OCI-LY7 (cell line): ENCODE data around the gene CHCHD6. TPM values are rescaled to one million over a fixed set of nuclear protein-coding genes. Genes with fewer than 3 reads are reported as not detected.
A peak's percentile ranks its signal among the peaks of the same experiment; 100 is the strongest.

Source experiments
- BruUV-seq: library from RNA; stranded (reverse); fragments of 400-500 nt; replicated peaks from 2 replicates; lab custom pipeline; 2021; lab: Mats Ljungman, UMichigan
- CTCF ChIA-PET: fragments of 300-600 bp; sonication (Branson Sonifier 250); formaldehyde crosslinking; loops from one replicate; lab custom pipeline; 2022; ENCODE audit warnings: antibody characterized with exemption; ENCODE audit not compliant: unreplicated experiment; lab: Charles Lee
- POLR2A ChIA-PET: fragments of 300-600 bp; sonication (Branson Sonifier 250); formaldehyde crosslinking; loops from one replicate; lab custom pipeline; 2022; ENCODE audit warnings: antibody characterized with exemption; lab: Charles Lee
- DNase-seq: peaks from one replicate; pipeline ENCODE4 v3.0.0-alpha.2; 2015; ENCODE audit warnings: low spot score
- H2AFZ ChIP-seq: fragments of 200-600 bp; sonication (generic), shearing (Covaris generic); 2 replicates; pipeline ENCODE4 v1.6.1; 2014; ENCODE audit warnings: mild to moderate bottlenecking, antibody characterized with exemption, low read length, moderate library complexity
- H3K27ac ChIP-seq: fragments of 200-600 bp; sonication (generic); 2 replicates; pipeline ENCODE4 v1.5.1; 2014; ENCODE audit warnings: mixed run types, low read depth, mild to moderate bottlenecking, moderate library complexity, low read length, inconsistent platforms; ENCODE audit not compliant: poor library complexity, severe bottlenecking
- H3K36me3 ChIP-seq: fragments of 200-600 bp; sonication (generic); 2 replicates; pipeline ENCODE4 v1.6.1; 2014; ENCODE audit warnings: mild to moderate bottlenecking, antibody characterized with exemption, low read length, moderate library complexity, mixed read lengths; ENCODE audit not compliant: insufficient read depth
- H3K4me1 ChIP-seq: fragments of 200-600 bp; sonication (generic); 2 replicates; pipeline ENCODE4 v1.5.1; 2014; ENCODE audit warnings: mild to moderate bottlenecking, low read length; ENCODE audit not compliant: insufficient read depth, poor library complexity, severe bottlenecking
- H3K4me2 ChIP-seq: fragments of 200-600 bp; sonication (generic); 2 replicates; pipeline ENCODE4 v1.6.1; 2014; ENCODE audit warnings: mild to moderate bottlenecking, low read length
- H3K4me3 ChIP-seq: fragments of 200-600 bp; sonication (generic); 2 replicates; pipeline ENCODE4 v1.5.1; 2014; ENCODE audit warnings: mild to moderate bottlenecking, low read depth, low read length; ENCODE audit not compliant: poor library complexity, severe bottlenecking
- H3K79me2 ChIP-seq: fragments of 200-600 bp; sonication (generic); 2 replicates; pipeline ENCODE4 v1.6.1; 2016; ENCODE audit warnings: low read depth, mild to moderate bottlenecking, low read length, moderate library complexity, mixed read lengths; ENCODE audit not compliant: insufficient read depth
- H3K9me2 ChIP-seq: fragments of 200-600 bp; sonication (generic); 2 replicates; pipeline ENCODE4 v1.6.1; 2016; ENCODE audit warnings: mild to moderate bottlenecking, low read length, mixed read lengths; ENCODE audit not compliant: insufficient read depth
- H3K9me3 ChIP-seq: fragments of 200-600 bp; sonication (generic); 2 replicates; pipeline ENCODE4 v1.6.1; 2014; ENCODE audit warnings: mild to moderate bottlenecking, mixed run types, low read length, mixed read lengths
- H4K20me1 ChIP-seq: fragments of 200-600 bp; sonication (generic); 2 replicates; pipeline ENCODE4 v1.6.1; 2014; ENCODE audit warnings: mild to moderate bottlenecking, antibody characterized with exemption, low read length, moderate library complexity, mixed read lengths; ENCODE audit not compliant: insufficient read depth
- CTCF ChIP-seq: fragments of 200-600 bp; sonication (generic); conservative IDR thresholded peaks from 2 replicates; pipeline ENCODE4 v1.5.1; 2014; ENCODE audit warnings: mild to moderate bottlenecking, antibody characterized with exemption, low read length, moderate library complexity, mixed read lengths
- EZH2phosphoT487 ChIP-seq: fragments of 200-600 bp; sonication (generic); IDR thresholded peaks from 2 replicates; pipeline ENCODE4 v1.6.1; 2018; ENCODE audit warnings: low read depth, borderline replicate concordance, mild to moderate bottlenecking, mixed run types, antibody characterized with exemption, low read length, moderate library complexity, mixed read lengths
- intact Hi-C: fragments of 100-400 bp; cut with micrococcal nuclease; formaldehyde crosslinking; loops from one replicate; pipeline ENCODE4 v1.10.0; 2022; ENCODE audit not compliant: unreplicated experiment
- total RNA-seq, 2 experiments: library from RNA; depleted of rRNA in 1 of 2; stranded (reverse); fragments of >200 nt in 1 of 2; shearing (Covaris generic) in 1 of 2; gene quantifications; 2 replicates each; pipeline ENCODE4 v1.2.3, GENCODE V29; 2014 to 2022

The CHCHD6 gene
- total RNA-seq, 2 experiments from 2014 or later, result 14.7 to 21.2 TPM

GRCh38 chr3:126658584-126658983 is 45.5 kb upstream of the CHCHD6 start:
- no peaks in the 10 kb centered on the region for H3K36me3 ChIP-seq
- no peaks in the 10 kb centered on the region for H4K20me1 ChIP-seq
- intact Hi-C loops, result no loop called here
- ChIA-PET CTCF (no interaction called here), POLR2A (no interaction called here)
- no peaks in the 10 kb centered on the region for H3K79me2 ChIP-seq
- no peak overlapping the region for H3K4me3 ChIP-seq
- H3K4me2 ChIP-seq, result no peak overlapping the region
- DNase-seq, result no peak
- H2AFZ ChIP-seq, result no peak overlapping the region
- BruUV-seq, result no TSS peak
- no peaks in the 10 kb centered on the region for H3K9me2 ChIP-seq
- no peak for TF ChIP-seq CTCF
- TF ChIP-seq EZH2phosphoT487, result no peak
- no peak overlapping the region for H3K27ac ChIP-seq
- no peaks in the 10 kb centered on the region for H3K4me1 ChIP-seq
- no peaks in the 10 kb centered on the region for H3K9me3 ChIP-seq

GRCh38 chr3:126659915-126660886 is 43.8 kb upstream of the CHCHD6 start:
- DNase-seq, result no peak
- TF ChIP-seq EZH2phosphoT487 (no peak), CTCF (0 out of 2 replicates have a peak, but pooled peaks have one; percentile 16)
- Histone ChIP-seq H3K9me2 (no peaks in the 10 kb centered on the region), H3K27ac (no peak overlapping the region), H2AFZ (no peak overlapping the region), H3K4me2 (no peak overlapping the region), H3K4me3 (no peak overlapping the region), H3K4me1 (no peaks in the 10 kb centered on the region), H3K79me2 (no peaks in the 10 kb centered on the region), H4K20me1 (no peaks in the 10 kb centered on the region), H3K9me3 (no peaks in the 10 kb centered on the region), H3K36me3 (no peaks in the 10 kb centered on the region)
- POLR2A ChIA-PET, result interaction anchor here (1.1 kb wide), 1 partner anchor 11 kb away, joined by 3 read pairs; no protein-coding TSS in a partner anchor
- CTCF ChIA-PET, result no interaction called here
- intact Hi-C loops, result no loop called here
- no TSS peak for BruUV-seq
